SK-N-DZ (cell line): Measurements from ENCODE around the gene EDC4. TPM values are rescaled to one million over a fixed set of nuclear protein-coding genes. Genes with fewer than 3 reads are reported as not detected.
A peak's percentile ranks its signal among the peaks of the same experiment; 100 is the strongest.
"Not testable (repeated sequence)": the region's sequence is repeated elsewhere in the genome, so short reads cannot be mapped to it uniquely, and the experiment has no call there.

Experiments used
- DNase-seq: peaks from one replicate; pipeline ENCODE4 v3.0.0-alpha.2; 2015; ENCODE audit warnings: low spot score
- polyA plus RNA-seq, 2 experiments: library from polyadenylated mRNA; depleted of rRNA; stranded (reverse); fragments of >200 nt; gene quantifications; 2 replicates each; pipeline ENCODE4 v1.2.3, GENCODE V29; 2014

The EDC4 gene, protein sequence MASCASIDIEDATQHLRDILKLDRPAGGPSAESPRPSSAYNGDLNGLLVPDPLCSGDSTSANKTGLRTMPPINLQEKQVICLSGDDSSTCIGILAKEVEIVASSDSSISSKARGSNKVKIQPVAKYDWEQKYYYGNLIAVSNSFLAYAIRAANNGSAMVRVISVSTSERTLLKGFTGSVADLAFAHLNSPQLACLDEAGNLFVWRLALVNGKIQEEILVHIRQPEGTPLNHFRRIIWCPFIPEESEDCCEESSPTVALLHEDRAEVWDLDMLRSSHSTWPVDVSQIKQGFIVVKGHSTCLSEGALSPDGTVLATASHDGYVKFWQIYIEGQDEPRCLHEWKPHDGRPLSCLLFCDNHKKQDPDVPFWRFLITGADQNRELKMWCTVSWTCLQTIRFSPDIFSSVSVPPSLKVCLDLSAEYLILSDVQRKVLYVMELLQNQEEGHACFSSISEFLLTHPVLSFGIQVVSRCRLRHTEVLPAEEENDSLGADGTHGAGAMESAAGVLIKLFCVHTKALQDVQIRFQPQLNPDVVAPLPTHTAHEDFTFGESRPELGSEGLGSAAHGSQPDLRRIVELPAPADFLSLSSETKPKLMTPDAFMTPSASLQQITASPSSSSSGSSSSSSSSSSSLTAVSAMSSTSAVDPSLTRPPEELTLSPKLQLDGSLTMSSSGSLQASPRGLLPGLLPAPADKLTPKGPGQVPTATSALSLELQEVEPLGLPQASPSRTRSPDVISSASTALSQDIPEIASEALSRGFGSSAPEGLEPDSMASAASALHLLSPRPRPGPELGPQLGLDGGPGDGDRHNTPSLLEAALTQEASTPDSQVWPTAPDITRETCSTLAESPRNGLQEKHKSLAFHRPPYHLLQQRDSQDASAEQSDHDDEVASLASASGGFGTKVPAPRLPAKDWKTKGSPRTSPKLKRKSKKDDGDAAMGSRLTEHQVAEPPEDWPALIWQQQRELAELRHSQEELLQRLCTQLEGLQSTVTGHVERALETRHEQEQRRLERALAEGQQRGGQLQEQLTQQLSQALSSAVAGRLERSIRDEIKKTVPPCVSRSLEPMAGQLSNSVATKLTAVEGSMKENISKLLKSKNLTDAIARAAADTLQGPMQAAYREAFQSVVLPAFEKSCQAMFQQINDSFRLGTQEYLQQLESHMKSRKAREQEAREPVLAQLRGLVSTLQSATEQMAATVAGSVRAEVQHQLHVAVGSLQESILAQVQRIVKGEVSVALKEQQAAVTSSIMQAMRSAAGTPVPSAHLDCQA (N-terminal part only)
- 55.2 and 62.8 TPM in 2 replicates for polyA plus RNA-seq (2014; cell fraction: cytosol; rRNA removed)
- 204 and 255 TPM in 2 replicates for polyA plus RNA-seq (2014; cell fraction: nucleus; rRNA removed)

DNA sequence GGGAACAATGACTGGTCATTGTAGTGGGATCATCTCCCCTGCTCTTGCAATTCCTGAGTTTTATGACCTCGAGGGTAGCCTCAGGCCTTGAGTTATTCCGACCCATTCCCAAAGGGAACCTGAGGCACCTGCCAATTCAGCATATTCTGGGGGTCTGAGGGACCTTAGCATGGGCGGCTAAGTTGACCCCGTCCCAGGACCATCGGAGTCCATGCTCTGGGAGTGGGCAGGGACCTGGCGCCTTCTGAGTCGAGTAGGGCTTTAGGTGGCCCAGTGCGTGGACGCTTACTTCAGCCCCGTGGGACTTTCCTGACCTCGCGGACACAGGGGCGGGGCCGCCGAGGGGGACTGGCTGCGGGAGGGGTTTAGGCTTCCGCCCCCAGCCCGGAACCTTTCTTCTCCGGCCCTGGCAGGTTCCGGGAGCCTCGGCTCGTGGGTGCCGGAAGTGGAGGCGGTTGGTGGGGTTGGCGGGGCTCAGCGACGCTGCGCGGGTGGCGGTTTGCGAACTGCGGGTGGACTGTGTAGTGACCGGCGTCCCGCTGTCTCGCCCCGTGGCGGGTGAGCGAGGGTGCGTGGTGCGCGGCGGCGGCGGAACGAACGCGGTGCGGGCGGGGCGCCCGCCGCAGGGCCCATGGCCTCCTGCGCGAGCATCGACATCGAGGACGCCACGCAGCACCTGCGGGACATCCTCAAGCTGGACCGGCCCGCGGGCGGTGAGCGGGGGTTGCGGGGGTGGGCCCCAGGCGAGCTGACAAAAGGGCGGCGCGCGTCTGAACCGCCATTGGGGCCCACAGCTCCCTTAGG lies at the start of gene EDC4:
Gene EDC4 (plus strand): TSS at position 422 of the 804 bp plus-strand sequence. CDS start 210 bp downstream, at position 632.
- peak; percentile 76 for DNase-seq

DNA sequence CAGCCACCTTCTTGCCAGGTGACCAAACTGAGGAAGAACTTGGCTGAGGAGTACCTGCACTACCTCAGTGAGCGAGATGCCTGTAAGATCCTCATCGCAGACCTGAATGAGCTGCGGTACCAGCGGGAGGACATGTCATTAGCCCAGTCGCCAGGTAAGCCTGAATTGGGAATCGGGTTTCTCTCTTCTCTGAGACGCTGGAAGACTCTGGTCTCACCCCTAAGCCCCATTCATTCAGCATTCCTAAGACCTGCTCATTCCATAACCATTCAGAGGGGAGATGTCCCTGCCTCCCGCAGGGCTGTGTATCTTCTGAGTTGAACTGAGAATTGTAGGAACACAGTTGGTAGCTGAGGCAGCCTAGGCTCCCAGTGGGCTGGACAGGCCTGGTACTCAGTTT lies 47.7 kb upstream of the EDC4 start:
- no peak for DNase-seq

DNA sequence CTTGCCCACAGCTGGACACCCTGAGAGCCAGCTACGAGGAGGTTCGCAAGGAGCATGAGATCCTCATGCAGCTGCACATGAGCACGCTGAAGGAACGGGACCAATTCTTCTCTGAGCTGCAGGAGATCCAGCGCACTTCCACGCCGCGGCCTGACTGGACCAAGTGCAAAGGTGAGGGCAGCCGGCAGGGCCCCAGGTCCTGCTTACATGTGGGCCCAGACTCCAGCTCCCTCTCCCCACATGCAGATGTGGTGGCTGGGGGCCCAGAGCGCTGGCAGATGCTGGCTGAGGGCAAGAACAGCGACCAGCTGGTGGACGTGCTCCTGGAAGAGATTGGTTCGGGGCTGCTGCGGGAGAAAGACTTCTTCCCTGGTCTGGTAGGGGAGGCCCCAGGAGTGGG lies 46.9 kb upstream of the EDC4 start:
- DNase-seq = no peak

DNA sequence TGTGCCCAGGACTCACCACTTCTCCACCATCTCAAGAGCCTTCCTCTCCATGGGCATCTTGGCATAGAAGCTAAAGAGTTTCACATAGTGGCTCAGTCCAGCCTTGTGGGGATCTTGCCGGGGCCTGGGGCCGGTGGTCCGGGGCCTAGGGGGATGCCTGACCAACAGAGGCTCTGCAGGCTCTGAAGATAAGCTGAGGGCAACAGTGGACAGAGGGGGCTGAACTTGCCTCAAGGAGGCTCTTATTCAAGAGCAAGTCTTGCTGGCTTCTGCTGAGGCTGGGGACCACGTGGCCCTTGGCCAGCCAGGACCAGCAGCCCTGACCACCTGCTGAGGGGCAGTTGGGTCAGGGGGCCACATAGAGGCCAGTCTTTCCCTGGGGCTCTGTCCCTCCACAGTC lies 44.2 kb upstream of the EDC4 start:
- no peak for DNase-seq

DNA sequence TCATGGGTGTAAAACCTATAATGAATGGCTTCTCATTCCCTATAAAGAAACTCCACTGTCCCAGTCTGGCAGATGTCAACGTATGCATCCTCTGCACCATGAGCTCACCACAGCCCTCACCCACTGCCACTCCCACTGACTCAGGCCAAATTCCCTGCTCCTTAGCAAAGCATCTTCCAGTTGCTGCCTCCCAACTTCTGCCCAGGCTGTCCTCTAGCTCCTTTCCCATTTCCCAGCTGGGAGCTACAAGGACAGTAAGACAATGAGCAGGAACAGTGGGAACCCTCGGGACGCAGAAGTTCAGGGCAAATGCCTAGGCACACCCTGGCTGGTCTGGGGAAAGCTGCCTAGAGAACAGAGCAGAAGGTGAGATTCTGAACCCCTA lies 39.8 kb upstream of the EDC4 start:
- DNase-seq = no peak

DNA sequence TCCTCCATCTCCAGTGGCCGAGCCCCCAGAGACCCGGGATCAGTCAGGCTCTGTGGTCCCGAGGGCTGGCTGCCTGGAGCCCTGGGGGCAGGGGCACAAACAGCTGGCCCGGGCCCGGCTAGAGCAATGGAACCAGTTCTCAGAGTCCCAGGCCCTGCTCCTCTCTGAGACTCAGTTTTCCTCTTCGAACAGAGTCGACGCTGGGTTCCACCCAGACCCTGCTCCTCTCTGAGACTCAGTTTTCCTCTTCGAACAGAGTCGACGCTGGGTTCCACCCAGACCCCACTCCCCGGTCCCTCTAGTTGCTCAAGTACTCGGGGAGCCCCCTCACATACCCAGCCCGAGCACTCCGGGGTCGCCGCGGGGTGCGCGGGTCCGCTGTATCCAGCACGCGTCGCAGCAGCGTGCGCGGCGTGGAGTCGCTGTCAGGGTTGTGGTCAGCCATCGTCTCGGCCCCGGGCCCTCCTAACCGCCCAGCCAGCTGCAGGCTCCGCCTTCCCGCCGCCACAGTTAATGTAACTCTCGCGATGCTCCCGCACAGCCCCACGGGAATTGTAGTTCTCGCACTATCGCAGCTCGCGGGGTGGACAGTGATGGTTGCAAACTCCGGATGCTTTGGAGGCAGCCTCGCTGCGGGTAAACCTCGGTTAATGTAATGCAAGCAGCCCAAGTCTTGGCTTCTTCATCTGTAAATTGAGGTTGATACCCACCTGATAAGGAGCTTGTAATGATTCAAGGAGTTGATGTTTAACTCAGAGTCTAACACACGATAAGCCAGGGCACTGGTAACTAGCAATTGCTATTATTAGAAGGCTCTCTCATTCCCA lies 39.2 kb upstream of the EDC4 start:
- peak; percentile 92 for DNase-seq

DNA sequence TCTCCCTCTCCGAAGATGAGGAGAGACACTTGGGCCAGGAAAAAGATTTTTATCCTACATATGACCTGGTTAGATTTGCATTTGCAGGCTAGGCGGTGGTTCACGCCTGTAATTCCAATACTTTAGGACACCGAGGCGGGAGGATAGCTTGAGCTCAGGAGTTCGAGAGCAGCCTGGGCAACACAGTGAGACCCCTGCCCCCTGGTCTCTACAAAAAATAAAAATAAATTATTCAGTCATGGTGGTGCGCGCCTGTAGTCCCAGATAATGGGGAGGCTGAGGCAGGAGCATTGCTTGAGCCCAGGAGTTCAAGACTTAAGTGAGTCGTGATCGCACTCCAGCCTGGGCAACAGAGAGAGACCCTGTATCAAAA lies 38.6 kb upstream of the EDC4 start:
- DNase-seq = no peak

DNA sequence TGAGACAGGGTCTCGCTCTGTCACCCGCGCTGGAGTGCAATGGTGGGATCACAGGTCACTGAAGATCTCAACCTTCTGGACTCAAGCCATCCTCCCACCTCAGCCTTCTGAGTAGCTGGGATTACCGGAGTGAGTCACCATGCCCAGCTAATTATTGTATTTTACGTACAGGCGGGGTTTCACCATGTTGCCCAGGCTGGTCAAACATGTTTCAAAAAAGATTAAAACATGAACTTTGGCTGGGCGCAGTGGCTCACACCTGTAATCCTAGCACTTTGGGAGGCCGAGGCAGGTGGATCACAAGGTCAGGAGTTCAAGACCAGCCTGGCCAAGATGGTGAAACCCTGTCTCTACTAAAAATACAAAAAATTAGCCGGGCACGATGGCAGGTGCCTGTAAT lies 35.7 kb upstream of the EDC4 start:
- not testable (repeated sequence) for DNase-seq

DNA sequence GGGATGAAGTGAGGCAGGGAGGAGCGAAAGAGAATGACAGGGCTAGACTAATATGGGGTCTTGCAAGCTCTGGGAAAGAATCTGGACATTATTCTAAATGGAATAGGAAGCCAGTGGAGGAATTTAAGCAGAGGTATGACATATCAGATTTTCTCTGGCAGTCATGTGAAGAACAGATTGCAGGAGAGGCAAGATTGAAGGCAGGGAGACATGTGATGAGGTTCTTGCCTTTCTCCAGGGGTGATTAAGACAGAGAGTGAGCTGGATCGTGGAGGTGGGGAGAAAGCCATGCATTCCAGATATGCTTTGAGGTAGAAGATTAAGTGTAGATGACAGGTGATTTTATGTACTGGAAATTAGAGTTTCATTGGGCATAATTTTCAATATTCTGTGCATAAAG lies 35.0 kb upstream of the EDC4 start:
- DNase-seq = no peak

DNA sequence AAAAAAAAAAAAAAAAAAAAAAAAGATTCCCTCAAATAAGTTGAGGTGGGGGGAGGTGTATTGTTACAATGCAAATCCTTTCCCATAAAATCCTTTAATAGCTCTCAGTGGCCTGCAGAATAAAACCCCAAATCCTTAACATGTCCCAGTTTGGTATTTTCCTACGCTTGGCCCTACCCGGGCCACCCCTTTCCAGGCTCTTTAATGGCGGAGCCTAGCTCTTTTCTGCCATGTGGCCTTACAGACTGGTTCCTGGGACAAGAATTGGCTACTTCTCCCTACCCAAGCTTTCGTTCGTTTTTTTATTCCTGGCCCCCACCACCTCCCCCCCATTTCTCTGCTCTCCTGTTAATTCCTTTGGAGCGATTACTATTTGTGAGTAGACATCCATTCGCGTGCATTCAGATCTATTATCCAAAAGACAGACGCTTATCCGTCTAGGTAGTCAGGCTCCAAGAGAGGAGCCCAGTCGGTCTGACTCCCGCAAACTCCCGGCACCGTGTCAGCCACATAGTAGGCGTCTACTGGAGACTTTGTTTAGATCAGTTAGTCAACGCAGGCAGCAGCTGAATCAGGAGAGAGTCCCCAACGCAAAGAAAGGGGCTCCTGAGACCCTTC lies 31.5 kb upstream of the EDC4 start:
- DNase-seq = no peak

DNA sequence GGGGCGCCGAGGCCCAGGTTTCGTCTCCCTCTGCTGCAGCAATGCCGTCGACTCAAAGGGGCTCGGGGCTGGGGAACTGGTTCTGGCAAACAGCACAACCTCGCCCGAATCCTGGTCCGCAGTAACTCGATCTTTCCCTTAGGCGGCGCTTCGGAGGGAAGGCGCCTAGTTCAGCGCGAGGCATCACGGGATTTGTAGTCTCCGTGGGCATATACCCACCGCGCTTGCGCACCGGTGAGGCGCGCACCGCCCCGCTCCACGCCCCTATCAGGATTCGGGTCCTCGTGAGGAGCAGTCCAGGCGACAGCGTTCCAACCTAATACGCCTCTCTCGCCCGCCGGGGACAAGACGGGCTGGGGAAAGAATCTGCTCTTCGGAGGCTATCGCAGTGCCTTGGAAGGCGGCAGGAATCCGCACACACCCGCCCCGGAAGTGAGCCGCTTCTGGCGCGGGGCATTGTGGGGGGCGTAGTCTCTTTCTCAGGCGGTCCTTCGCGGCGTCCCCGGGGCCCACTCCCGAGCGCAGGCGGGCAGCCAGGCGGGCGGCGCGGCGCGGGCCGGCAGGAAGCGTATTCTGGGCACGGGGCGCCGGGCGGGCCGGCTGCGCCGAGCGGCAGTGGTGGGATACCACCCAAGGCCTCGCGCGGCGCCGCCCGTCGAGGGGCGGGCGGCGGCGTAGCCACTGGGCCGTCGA lies 30.9 kb upstream of the EDC4 start, which contains the start of gene THAP11:
Gene THAP11 (plus strand): TSS at position 505 of the 693 bp plus-strand sequence. CDS start 235 bp downstream, outside the sequence.
- DNase-seq = peak; percentile 97

DNA sequence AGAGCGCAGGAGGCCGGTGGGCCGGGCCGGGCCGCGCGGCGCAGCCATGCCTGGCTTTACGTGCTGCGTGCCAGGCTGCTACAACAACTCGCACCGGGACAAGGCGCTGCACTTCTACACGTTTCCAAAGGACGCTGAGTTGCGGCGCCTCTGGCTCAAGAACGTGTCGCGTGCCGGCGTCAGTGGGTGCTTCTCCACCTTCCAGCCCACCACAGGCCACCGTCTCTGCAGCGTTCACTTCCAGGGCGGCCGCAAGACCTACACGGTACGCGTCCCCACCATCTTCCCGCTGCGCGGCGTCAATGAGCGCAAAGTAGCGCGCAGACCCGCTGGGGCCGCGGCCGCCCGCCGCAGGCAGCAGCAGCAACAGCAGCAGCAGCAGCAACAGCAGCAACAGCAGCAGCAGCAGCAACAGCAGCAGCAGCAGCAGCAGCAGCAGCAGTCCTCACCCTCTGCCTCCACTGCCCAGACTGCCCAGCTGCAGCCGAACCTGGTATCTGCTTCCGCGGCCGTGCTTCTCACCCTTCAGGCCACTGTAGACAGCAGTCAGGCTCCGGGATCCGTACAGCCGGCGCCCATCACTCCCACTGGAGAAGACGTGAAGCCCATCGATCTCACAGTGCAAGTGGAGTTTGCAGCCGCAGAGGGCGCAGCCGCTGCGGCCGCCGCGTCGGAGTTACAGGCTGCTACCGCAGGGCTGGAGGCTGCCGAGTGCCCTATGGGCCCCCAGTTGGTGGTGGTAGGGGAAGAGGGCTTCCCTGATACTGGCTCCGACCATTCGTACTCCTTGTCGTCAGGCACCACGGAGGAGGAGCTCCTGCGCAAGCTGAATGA lies 30.1 kb upstream of the EDC4 start:
- DNase-seq = peak; percentile 71

DNA sequence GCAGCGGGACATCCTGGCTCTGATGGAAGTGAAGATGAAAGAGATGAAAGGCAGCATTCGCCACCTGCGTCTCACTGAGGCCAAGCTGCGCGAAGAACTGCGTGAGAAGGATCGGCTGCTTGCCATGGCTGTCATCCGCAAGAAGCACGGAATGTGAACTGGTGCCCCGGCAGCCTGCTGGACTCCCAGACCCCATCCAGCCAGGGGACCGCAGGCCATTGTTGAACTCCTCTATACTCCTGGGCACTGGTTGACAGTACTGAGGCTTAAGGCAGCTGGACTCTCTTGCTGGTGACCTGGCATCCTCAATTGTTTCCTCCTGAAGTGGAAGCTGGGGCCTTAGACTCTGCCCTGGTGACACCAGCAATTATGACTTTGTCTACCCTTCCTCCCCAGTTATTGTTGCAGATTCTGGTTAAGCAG lies 29.5 kb upstream of the EDC4 start:
- no peak for DNase-seq

DNA sequence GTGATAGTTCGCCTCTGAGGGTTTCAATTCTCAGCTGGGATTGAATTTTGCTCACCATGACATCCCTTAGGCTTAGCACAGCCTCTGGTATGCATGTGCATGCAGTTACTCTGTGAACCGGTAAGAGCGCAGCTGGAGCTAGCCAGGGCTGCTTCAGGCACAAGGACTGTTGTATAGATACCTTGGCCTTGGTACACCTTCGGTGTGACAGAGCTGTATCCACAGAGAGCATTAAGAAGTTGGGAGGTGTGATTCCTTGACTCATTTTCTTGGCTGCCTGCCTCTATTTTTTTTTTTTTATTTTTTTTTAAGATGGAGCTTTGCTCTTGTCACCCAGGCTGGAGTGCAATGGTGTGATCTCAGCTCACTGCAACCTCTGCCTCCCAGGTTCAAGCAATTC lies 28.4 kb upstream of the EDC4 start:
- no peak for DNase-seq

DNA sequence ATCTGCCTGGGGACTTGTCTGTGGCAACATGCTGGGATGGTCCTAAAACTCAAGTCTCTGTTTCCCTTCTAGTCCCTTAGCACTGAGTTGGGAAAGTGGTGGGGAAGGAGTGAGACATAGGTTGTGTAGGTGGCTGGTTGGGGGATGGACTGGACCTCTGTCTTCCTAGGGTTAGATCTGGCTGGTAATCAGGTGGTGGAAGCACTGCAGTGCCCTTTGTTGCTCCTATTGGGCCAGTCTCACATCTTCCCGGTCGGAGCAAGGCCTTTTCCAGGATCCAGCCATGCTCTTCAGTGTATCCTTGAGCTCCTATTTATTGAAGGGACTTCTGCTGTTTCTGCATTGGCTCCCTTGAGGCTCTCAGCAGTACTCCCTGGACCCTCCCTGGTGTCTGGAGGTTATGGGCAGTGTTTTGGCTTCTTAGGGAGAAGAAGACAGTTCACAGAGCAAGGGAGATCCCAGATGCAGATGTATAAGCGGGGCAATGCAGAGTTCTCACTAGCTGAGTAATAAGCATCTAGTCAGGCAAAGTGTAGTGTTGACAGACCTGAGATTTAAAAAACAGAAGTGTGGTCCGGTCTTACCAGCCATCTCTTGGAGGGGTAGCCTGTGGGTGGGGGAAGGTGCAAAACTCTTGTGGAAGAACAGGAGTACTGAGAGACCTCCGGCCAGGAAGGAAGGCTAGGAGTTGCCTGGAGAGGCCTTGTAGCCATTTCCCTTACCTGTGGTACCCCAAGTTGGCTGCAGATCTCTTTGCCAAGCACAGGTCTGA lies 27.4 kb upstream of the EDC4 start:
- DNase-seq = no peak

DNA sequence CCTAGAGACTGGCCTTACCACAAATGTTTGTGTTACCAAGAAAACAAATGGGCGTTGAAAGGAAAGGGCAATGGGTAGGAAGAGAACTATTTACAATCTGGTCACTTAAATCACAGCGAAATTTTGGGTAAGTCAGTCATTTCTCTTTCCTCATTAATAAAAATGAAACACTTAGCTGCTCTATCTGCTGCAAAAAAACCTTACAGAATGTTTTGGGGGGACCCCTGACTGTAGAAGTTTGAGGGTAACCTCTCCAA lies 26.9 kb upstream of the EDC4 start:
- DNase-seq = no peak

DNA sequence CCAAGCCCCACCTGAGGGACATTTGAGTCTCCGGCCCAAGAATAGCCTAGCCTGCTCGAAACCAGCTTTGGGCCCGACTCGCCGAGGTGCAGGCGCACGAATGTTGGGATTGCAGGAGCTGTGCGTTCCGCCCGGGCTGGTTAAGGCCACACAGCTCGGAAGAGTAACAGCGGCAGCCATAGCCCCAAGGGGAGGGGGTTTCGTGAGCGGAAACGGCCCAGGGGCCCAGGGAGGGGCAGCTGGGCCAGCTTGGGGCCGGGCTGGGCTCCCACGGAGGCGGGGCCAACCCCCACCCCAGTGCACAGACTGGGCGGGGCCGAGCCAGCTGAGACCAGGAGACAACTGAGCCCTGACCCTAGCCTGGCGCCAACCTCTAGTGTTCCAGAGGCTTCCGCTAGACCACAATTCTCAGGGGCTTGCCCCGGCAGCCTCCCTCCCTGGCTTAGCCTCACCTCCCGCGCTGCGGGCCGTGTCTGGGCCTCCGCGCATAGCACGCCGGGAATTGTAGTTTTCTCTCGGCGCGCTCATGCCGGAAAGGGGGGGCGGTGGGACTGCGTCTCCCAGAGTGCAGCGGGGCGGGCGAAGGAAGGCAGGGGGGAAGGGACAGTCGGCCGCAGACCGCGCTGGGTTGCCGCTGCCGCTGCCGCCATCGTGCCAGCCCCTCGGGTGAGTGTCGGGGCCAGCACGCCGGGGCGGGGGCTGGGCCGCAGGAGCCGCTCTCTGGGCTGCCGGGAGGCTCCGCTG lies 26.4 kb upstream of the EDC4 start, which contains the start of gene NUTF2:
Gene NUTF2 (plus strand): TSS at position 614 of the 744 bp plus-strand sequence. CDS start 18,198 bp downstream, outside the sequence.
- DNase-seq = peak; percentile 99
